Measurements from ENCODE around the gene NFATC2.

Gene NFATC2

DNA sequence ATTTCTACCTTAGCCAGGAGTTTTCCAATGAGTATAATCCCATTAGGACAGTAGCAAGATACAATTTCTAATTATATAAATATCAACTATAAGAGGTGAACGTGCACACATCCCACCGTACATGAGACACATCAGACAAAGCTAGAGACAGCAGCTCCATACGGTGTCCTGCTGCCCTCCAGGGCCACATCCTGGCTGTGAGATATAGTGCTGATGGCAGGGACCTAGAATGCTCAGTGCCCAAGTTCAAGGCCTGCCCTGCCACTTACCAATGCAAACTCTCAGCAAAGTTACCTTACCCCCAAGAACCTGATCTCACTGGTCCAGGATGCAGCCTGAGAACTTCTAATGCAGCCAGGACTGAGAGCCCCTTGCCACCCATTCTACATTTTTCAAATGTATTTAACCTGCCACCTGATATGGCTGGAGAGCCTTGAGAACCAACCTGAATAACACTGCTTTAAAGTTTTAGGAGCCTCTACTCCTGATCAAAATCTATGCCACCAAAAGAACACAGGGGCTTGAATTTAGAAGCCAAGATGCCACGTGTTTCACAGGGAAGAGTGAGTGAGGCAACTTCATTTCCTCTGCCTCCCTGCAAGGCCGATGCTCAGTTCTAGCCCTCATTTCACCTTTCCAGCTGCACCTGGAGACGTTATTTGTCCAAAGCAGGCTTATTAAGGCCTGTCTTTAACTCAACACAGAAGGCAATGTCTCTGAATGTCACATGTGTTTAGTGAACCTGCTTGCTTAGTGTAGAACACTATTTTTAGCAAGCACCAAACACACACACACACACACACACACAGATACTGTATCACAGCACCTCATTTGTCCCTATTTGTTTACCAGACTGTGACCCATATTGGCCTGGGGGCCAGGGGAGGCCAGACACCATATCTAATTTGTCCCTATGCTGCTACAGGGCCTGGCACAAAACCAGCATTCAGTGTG lies 6.1 kb downstream of the NFATC2 start:
- no peak overlapping the region for H2AFZ ChIP-seq (ENCODE audit: low read length)
- H3K9me3 ChIP-seq (ENCODE audit: insufficient read depth, low read depth, low read length), result no peaks in the 10 kb centered on the region
- H3K4me1 ChIP-seq (ENCODE audit: insufficient read depth, low read length, poor library complexity, severe bottlenecking), result peaks cover 49% of the 10 kb centered on the region
- peaks cover 93% of the 10 kb centered on the region for H3K79me2 ChIP-seq (ENCODE audit: insufficient read depth, low read length)
- H4K20me1 ChIP-seq (ENCODE audit: insufficient read depth, low read length, poor library complexity, severe bottlenecking), result peaks cover 54% of the 10 kb centered on the region
- H3K27me3 ChIP-seq (ENCODE audit: insufficient read depth, low read length, poor library complexity, severe bottlenecking), result no peaks in the 10 kb centered on the region
- no peak for TF ChIP-seq EZH2phosphoT487 (IDR thresholded peaks at IDR 0.05; ENCODE audit: borderline replicate concordance)
- TF ChIP-seq, protein P1, sequence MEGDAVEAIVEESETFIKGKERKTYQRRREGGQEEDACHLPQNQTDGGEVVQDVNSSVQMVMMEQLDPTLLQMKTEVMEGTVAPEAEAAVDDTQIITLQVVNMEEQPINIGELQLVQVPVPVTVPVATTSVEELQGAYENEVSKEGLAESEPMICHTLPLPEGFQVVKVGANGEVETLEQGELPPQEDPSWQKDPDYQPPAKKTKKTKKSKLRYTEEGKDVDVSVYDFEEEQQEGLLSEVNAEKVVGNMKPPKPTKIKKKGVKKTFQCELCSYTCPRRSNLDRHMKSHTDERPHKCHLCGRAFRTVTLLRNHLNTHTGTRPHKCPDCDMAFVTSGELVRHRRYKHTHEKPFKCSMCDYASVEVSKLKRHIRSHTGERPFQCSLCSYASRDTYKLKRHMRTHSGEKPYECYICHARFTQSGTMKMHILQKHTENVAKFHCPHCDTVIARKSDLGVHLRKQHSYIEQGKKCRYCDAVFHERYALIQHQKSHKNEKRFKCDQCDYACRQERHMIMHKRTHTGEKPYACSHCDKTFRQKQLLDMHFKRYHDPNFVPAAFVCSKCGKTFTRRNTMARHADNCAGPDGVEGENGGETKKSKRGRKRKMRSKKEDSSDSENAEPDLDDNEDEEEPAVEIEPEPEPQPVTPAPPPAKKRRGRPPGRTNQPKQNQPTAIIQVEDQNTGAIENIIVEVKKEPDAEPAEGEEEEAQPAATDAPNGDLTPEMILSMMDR (conservative IDR thresholded peaks at IDR 0.05; ENCODE audit: low read length), result no peak
- peak overlapping the region; percentile 76 for H3K4me2 ChIP-seq (ENCODE audit: low read depth, low read length, poor library complexity, severe bottlenecking)
- H3K4me3 ChIP-seq (ENCODE audit: low read length, poor library complexity, severe bottlenecking), result peak overlapping the region; percentile 39
- H3K9me2 ChIP-seq (replicated peaks; ENCODE audit: low read depth, low read length), result no peaks in the 10 kb centered on the region
- peak overlapping the region; percentile 37 for H3K9ac ChIP-seq (ENCODE audit: low read depth, low read length, poor library complexity, severe bottlenecking)
- peaks cover 3% of the 10 kb centered on the region; the same call in 1 of the 2 replicates for H3K36me3 ChIP-seq (ENCODE audit: insufficient read depth, low read length)
- H3F3A ChIP-seq (ENCODE audit: low read depth), result no peaks in the 10 kb centered on the region

DNA sequence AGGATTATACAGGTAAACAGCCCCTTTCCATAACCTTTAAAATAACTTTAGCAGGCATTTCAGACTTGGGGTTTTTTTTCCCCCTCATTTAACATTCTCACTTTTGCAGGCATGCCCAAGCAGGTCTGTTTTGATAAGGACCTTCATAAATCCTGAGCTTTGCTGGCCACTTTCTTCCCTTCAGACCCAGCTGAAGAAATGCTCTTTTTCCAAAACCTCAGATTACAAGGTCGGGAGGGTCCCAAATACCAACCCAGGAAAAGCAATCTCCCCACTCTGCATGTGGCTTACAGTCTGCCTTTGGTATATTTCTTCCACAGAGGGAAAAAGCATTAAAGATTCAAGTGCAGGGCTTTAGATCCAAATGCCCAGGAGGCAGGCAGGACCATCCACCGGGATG lies 6.8 kb downstream of the NFATC2 start:
- Histone ChIP-seq H3K4me3 (ENCODE audit: low read length, poor library complexity, severe bottlenecking) (peak overlapping the region; percentile 39), H3K27me3 (ENCODE audit: insufficient read depth, low read length, poor library complexity, severe bottlenecking) (no peaks in the 10 kb centered on the region), H4K20me1 (ENCODE audit: insufficient read depth, low read length, poor library complexity, severe bottlenecking) (peaks cover 51% of the 10 kb centered on the region), H3K4me1 (ENCODE audit: insufficient read depth, low read length, poor library complexity, severe bottlenecking) (peaks cover 46% of the 10 kb centered on the region), H3K4me2 (ENCODE audit: low read depth, low read length, poor library complexity, severe bottlenecking) (peak overlapping the region; percentile 76), H3F3A (ENCODE audit: low read depth) (no peaks in the 10 kb centered on the region), H3K9me2 (replicated peaks; ENCODE audit: low read depth, low read length) (no peaks in the 10 kb centered on the region), H2AFZ (ENCODE audit: low read length) (no peak overlapping the region), H3K9ac (ENCODE audit: low read depth, low read length, poor library complexity, severe bottlenecking) (peak overlapping the region; percentile 37), H3K9me3 (ENCODE audit: insufficient read depth, low read depth, low read length) (no peaks in the 10 kb centered on the region), H3K79me2 (ENCODE audit: insufficient read depth, low read length) (peaks cover 99% of the 10 kb centered on the region), H3K36me3 (ENCODE audit: insufficient read depth, low read length) (peaks cover 3% of the 10 kb centered on the region; the same call in 1 of the 2 replicates)
- TF ChIP-seq, protein P1 (conservative IDR thresholded peaks at IDR 0.05; ENCODE audit: low read length), result no peak
- TF ChIP-seq EZH2phosphoT487 (IDR thresholded peaks at IDR 0.05; ENCODE audit: borderline replicate concordance), result no peak

DNA sequence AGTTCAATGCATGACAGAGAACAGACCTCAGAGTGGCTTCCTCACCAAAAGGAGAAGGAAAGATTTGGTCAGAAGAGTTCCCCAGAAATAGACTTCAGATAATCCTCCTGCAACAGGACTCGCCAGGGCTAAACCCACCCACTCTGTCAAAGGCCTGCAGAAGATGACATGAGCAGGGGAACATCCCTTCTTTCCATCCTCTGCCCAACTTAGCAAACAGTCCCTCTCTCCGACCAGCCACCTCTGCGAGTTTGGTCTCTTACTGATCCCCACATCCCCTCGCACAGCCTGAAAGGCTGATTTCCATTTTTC lies 7.5 kb downstream of the NFATC2 start:
- Histone ChIP-seq H3K4me1 (ENCODE audit: insufficient read depth, low read length, poor library complexity, severe bottlenecking) (peaks cover 39% of the 10 kb centered on the region), H3K79me2 (ENCODE audit: insufficient read depth, low read length) (peaks cover 99% of the 10 kb centered on the region), H3K4me3 (ENCODE audit: low read length, poor library complexity, severe bottlenecking) (no peak overlapping the region), H3K4me2 (ENCODE audit: low read depth, low read length, poor library complexity, severe bottlenecking) (no peak overlapping the region), H4K20me1 (ENCODE audit: insufficient read depth, low read length, poor library complexity, severe bottlenecking) (peaks cover 45% of the 10 kb centered on the region), H3F3A (ENCODE audit: low read depth) (no peaks in the 10 kb centered on the region), H2AFZ (ENCODE audit: low read length) (no peak overlapping the region), H3K9ac (ENCODE audit: low read depth, low read length, poor library complexity, severe bottlenecking) (peak overlapping the region; percentile 37), H3K9me2 (replicated peaks; ENCODE audit: low read depth, low read length) (no peaks in the 10 kb centered on the region), H3K9me3 (ENCODE audit: insufficient read depth, low read depth, low read length) (no peaks in the 10 kb centered on the region), H3K27me3 (ENCODE audit: insufficient read depth, low read length, poor library complexity, severe bottlenecking) (no peaks in the 10 kb centered on the region), H3K36me3 (ENCODE audit: insufficient read depth, low read length) (peaks cover 3% of the 10 kb centered on the region; the same call in 1 of the 2 replicates)
- TF ChIP-seq EZH2phosphoT487 (IDR thresholded peaks at IDR 0.05; ENCODE audit: borderline replicate concordance), result no peak
- TF ChIP-seq, protein P1 (conservative IDR thresholded peaks at IDR 0.05; ENCODE audit: low read length), result no peak
